ENCODE measurements around the gene HOXA3. TPM values are rescaled to one million over a fixed set of nuclear protein-coding genes. Genes with fewer than 3 reads are reported as not detected.
A peak's percentile ranks its signal among the peaks of the same experiment; 100 is the strongest.

The HOXA3 gene
- total RNA-seq, 1 experiment from 2014 or later, result 4.7 TPM

DNA sequence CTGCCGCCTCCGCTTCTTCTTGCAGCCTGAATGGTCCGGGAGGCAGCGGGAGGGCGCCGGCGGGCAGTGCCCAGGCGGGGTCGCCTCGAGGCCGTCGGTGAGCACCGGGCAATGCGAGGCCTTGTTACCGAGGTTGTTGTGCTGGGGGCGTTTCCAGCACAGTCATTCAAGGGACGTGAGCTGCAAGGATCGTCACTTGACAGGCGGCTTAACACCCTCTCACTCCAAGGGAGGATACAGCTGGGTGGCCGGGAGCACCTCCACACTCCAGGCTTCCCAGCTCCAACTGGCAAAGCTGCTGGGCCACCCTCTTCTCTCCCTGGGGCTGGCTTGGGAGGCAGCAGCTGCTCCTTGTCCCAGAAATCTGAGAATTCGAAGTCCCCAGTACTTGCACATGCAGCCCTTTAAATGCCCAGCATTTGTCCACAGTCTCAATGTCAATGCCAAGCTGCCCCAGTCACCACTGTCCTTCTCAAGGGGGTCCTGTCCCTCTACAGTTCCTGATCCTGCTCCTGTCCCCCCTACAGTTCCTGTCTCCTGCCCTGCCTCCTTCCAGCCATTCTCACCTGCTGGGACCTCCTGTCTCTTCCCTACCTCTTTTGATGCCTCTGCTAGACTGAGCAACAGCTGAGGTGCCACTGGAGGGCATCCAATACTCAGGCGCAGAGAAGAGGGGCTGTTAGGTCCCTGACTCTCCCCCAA lies 37.1 kb upstream of the HOXA3 start:
- no peak for DNase-seq (ENCODE audit: low read depth)

DNA sequence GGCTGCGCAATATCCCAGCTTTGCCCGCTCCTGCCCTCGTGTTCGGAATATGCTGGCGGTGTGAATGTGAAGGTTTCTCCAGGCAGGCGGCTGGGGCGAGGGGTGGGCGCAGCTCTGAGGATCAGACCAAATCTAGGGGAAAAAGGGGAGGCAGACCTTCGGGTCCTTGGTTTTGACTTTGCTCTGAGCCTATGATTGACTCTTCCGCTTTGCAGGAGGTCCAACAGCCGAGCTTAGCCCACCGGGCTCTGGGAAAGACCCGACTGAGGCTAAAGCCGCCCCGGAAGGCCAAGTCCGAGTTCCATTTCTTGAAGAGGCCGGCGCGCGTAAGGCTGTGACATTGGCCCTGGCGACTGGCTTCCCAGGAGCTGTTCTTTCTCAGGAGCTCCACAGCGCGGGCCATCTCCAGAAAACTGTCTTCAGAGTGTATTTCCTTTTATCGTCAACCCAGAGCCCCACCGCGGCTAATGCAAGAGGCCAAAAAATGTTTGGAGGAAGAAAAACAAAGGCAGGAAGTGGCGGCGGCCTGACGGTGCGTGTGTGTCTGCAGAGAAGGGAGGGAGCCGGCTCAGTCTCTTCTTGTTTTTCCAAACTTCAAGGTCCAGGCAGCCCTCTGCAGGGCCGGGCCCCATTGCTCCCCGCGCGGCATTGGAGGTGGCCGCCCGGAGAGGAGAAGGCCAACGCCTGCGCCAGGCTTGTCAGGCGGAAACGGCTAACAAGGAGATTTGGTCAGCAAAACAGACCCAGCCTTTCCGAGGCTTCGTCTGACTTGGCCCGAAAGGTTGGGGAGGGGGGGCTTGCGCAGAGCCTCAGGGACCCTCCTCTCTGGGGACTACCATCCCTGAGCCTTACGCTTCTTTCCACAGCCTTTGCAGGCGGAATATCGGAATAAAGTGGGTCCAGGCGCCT lies 36.3 kb upstream of the HOXA3 start:
- no peak for DNase-seq (ENCODE audit: low read depth)

DNA sequence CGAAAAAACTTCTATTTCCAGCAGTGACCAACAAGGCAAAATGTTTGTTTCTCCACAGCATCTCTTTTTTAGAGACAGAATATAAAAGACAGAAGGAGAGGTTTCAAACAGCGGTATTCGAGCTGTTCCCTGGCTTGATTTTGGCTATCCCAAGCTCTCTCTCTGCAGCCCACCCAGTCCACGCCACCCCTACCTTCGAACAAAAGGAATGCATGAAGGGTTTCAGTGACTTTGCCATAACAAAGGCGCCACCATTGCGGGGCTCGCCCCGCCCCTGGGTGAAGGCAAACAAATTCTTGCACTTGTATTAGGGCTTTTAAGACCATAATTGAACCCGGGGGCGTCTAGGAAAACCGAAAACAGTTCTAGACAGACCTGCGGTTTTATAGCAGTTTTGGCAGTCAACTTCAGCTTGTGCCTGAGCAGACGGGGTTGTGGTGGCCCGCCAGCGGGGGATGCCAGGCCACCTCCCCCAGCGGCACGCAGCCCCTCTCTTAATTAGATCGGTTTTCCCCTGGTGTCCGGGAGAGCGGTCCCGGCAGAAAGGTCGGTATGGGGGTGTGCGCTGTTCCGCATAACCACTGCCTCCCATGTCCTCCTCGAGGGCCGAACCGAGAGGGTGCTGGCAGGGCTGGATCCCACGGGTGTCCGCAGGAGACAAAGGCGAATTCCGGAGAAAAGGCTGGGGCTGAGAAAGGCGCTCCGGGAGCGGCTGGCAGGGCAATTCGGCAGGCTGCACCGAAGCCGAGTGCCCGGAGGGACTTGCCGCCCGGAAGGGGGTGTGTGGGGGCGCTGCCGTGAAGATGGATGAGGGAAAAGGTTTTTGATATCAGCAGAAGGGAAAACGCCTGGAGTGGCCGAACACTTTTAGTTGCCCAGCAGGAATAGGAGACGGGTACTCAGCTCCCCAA lies 35.3 kb upstream of the HOXA3 start:
- DNase-seq (ENCODE audit: low read depth), result peak; percentile 28

DNA sequence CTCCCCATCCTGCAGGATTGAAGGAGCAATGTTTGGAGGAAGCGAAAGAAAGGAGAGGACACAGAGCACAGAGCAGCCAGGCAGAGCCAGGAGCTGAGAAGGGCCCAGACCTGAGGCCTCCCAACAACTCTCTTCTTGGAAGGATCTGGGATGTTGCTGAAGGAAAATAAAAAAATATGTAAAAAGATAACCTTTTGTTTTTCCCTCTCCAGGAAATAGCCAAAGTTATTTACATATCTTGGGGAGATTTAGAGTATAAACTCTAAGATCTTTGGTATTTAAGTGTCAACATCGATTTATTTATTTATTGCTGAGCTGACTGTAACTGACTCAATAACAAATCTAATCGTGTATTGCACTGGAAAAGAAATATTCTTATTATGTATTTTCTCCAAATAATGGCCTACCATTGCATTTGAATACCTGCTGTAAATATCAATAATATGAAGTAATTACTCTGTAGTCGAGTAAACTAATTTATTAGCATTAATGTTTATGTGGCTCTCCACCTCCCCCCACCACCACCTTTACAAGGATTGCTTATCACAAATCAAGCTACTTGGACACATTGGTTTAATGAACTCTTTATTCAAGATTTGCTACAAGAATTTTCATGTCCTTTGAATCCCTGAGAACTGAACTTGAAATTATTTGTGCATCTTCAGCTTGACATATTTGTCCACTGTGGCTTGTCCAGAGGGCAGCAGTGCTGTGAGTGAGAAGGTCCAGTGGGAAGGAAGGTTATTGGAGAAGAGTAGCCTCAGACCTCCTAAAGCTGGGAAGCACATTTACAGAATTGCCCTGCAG lies 34.5 kb upstream of the HOXA3 start:
- DNase-seq (ENCODE audit: low read depth), result peak; percentile 34

DNA sequence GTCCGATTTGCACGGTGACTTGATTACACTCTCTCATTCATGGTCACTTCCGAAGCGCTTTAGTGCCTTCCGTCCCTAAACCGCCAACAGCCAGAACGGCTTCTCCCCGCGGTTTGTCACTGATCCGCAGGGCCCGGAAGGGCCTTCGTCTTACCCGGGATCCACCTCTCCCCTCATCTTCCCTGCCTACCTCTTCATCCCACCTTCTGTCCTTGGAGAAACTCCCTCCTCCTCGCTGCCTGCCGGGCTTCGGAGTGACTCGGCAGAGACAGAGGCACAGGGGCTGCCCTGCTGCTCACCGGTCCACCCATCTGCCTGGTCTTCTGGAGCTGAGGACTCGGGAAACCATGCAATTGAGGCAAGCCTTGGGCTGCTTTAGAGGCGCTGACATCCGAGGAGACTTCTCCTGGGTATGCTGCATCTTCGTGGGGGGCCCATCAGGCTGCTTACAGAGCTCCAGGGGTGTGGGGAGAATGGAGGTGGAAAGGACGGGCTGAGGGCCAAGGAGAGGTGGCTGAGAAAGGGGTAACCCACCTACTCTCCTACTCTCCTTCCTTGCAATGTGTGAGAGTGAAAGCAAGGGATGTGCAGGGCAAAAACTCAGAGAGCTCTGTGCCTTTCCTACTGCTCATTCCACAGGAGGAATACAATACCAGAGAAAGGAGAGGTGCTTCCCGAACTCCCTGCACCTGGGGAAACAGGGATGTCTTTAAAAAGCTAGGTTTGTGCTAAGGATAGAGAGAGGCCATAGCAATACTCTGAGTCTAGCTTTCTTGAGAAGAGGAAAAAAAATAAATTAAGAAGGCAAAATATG lies 33.7 kb upstream of the HOXA3 start:
- no peak for DNase-seq (ENCODE audit: low read depth)

DNA sequence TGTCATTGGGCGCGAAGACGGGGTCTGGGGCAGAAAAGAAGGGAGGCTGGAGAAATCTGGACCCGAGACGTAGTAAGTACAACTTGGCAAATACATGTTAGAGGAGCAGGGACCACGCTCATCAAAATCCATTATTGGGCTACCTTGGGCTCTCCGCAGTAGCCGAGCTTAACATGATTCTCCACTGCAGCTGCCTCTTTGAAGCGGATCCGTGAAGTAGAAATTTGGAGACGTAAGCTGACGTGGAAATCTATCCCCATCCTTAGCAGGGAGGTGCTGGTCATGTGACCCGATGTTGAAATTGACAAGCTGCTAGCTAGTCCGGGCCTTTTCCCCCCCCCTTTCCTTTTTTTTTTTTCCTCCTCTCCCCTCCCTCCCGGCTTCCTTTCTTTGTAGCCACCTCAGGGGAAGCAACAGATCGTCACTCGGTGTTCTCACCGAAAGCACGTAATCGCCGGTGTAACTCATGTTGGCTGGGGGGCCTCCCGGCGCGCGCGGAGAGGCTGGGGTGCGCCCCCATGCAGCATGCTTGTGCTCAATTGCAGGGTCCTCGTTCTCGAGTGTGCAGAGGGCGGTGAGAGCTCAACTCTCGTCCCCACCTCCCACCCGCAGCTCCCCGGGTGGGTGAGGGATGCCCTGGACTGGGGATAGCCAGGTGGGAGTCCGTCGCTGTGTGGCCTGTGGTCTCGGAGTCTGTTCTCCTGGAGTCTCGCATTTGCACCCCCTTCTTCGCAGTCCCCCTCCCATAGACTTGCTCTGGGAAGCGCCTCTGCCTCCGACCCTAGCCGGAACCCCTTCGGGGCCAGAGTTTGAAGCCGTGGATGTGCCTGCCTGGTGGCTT lies 32.9 kb upstream of the HOXA3 start, which contains the start of gene HOXA11:
TSS of gene HOXA11 (minus strand) at position 220 of the 841 bp plus-strand sequence. CDS start at position 132, 88 bp downstream.
- no peak for DNase-seq (ENCODE audit: low read depth)

DNA sequence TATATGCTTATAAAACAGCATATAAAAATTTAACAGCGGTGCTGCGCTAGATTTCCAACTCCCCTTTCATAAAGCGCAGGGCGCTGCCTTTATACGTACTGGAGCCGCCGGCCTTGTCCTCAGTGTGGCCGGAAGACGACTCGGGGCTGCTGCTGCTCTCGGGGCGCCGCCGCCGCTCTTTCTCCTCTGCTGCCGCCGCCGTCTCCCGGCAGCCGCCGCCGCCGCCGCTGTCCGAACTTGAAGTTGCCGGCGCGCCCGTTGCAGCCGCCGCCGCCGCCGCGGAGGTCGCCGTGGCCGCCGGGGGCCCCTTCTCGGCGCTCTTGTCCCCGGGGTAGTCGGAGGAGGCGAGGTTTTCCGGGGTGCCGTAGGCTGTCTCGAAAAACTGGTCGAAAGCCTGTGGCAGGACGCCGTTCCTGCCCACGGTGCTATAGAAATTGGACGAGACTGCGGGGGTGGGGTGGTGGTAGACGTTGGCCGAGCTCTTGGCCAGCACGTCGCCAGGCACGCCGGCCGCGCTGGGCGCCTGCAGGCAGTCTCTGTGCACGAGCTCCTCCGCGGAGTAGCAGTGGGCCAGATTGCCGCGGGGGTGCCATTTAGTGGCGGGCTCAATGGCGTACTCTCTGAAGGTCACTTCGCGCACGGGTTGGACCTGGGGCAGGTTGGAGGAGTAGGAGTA lies 32.1 kb upstream of the HOXA3 start:
- peak; percentile 67 for DNase-seq (ENCODE audit: low read depth)

DNA sequence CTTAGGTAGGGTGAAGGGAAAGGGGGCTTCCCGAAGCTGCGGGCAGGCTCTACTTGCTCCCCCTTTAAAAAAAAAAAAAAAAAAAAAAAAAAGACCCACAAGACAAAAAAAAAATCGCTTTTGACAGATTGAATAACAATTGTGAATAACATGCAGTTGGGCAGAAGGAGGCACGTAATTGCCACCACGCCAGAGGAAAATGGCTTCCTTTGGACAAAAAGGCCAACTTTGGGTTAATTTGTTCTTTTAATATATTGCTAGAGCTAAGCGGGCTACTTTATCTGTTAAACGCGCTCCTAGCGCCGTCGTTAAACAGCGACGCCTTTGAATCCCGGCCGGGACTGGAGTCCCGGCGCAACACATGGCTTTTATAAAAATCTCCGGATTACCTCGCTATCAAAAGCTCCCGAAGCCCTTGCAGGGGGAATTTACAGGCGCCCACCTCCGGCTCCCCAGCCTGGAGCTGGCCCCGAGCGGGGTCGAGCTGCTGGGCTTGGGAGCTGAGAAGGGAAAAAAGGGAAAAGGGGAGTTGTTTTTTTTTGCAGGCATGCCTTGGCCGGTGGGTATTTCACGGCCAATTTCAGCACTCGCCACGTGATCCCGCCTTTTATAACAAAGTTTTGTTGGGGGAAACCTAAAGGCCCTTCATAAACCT lies 31.4 kb upstream of the HOXA3 start:
- DNase-seq (ENCODE audit: low read depth), result peak; percentile 59

DNA sequence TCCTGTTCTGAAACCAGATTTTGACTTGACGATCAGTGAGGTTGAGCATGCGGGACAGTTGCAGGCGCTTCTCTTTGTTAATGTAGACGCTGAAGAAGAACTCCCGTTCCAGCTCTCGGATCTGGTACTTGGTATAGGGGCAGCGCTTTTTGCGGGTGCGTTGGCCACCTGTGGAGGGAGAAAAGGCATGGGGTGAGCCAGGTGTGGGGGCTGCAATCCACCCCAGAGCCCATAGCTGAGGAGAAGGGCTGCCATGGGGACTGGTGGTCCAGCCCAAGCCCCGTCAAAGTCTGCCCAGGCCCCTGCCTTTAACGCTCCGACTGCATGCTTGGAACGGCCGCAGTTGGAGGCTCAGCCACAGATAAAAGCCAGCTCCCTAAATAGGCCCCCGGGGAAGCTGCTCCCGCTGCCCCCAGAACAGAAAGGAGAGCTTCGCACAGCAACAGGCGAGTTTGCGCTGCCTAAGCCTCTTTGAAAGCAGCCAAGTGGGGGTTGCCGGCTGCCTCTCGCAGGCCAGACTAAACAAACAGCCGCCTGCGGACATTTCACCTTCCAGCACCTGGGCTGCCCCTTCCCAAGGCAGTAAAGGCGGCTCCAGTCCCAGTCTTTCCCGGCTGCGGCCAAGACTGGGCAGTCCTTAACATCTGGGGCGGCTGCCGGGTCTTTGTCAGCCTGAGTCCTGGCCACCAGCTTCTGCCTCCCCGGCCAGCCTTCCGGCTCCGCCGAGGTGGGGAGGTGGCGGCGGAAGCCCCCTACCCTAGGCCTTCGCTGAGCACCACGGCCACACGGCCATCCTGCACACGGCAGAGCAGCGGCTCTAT lies 30.7 kb upstream of the HOXA3 start:
- no peak for DNase-seq (ENCODE audit: low read depth)

DNA sequence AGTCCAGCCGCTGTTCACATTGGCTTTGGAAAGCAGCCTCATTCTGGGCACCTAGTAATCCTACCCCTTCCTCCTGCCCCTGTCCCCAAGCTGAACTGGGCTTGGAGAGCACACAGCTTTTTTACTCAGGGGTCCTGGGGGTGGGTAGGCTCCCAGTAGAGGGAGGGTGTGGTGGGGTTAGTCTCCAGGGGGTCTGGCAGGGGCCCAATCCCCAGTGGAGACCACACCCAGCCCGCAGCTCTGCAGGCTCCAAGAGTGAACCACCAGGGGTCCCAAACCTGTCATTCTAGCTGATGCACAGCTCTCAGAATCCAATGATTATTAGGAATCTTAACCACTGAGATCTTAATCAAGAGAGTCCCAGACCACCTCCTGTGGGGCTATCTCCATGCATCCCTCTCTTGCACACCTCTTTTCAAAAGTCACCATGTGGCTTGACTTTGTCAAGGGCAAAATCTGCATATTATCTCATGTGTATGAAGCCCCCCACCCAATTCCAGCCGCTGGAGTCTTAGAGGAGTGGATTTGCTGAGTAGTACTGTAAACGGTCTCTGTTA lies 30.0 kb upstream of the HOXA3 start:
- no peak for DNase-seq (ENCODE audit: low read depth)

DNA sequence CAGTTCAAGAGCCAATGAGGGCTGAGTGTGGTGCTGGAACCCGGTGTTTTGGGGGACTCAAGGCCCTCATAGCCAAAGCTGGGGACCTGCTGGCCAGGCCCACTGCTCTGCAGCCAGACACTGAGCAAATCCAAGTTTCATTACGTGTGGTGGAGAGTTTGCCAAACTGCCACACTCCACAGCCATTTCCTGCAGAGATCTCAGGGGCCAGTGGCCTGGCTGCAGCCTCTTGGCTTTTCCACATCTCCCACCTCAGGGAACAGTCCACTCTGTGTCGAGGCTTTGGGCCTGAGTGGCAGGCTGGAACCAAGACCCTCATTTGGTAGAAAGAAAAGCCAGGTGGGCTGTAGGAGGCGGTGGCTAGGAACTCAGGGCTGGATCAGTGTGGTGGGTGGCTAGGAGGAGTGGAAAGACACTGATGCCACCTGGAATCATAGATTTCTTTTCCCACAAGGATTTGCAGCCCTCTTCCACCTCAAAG lies 29.5 kb upstream of the HOXA3 start:
- DNase-seq (ENCODE audit: low read depth), result no peak

DNA sequence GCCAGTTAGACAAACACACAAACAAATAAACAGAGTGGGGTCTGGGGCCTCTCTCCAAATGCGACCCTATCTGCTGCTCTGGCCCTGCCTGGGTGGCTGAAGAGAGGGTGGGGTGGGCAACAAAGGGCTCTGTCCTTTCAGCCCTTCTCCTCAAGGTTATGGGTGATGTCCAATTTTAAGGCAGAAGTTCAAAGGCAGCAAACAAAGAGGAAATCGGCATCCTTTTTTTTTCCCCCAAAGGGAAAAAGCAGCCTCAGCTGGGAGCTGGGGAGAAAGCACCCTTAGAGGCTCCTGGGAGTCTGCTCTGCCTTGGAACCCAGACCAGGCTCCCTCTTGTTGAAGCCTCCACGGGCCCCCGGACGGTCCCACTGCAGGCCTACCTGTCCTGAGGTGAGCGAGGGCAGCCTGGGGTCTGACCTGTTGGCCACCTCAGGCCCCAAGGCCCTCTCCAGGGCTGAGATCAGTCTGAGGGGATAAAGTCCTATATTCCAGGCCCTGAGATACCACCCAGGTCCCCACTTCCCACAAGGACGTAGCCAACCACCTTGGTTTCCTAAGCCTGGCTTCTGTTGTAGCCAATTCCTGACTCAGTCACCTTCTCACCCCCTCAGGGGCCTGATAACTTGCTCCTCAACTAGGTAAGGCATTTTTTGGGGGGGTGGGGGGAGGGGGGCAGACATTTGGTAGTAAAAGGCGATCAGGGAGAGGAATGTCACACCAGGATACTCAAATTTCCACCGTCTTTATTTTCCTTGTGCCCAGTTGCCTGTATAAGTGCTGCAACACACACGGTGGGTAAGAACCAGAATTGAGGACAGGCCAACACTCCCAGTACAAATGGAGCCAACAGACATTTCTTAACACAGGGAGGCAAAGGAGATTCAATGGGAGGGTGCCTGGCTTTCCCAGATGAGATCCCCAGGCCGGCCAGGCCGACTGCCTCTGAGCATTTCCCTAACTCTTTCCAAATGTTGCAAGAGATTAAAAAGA lies 28.3 kb upstream of the HOXA3 start:
- DNase-seq (ENCODE audit: low read depth), result no peak

DNA sequence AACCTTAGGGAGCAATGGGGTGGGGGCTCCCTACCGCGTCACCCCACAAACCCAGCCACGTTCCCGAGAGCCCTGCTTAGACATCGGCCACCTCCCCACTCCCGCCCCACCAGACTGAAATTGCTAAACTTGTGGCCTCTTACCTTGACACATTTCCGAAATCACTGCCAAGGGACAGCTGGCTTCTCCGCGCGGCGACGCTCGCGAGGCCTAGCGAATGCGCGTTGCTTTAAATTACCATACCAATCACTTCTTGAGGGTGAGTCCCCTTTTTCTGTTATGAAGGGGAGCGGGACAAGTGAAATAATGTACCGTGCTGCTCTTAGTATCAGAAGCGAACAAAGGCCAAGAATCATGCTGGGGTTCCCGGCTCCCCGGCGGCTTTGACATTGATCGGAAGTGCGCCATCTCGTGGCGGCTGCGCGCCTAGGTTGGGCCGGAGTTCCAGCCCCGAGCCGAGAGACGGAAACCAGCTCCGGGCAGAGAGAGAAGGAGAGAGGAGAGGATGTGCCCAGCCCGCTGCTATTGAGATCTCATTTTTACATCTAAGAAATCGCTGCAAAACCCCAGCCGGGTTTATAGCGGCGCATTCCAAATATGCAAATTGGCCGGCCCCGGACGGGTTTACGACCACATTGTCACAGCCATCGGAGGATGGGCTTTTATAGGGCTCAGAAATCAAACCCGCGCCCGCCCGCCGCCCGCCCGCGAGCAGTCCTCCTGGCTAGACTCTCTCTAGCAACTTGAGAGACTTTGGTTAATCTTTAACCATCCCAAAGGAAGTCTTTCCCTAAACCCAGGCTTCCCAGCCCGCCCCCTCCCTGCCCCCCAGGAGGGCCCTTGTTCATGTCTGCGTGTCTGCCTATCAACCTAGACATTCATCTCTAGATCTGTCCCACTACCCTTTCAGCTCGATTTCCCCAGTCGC lies 27.4 kb upstream of the HOXA3 start:
- peak; percentile 64 for DNase-seq (ENCODE audit: low read depth)

DNA sequence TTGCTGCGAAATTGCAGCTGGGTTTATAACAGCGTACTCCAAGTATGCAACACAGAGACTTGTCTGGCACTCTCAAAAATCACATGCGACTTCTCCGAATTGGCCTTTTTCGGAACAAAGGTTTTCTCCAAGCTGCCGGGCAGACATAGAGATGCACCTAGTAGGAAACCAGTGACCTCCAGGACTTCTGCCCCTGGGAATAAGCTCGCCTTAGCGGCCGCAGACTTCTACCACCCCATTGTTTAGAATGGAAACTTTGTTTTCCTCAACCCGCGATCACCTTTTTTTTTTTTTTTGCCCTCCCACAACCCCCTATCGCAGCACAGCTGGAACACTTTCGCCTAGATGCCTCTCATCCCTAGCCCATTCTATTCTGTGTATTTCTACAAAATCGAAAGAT lies 26.6 kb upstream of the HOXA3 start:
- DNase-seq (ENCODE audit: low read depth), result no peak

All from RPMI7951 (cell line).